Measurements from ENCODE around the gene ETV3.
"Not testable (repeated sequence)": the region's sequence is repeated elsewhere in the genome, so short reads cannot be mapped to it uniquely, and the experiment has no call there.

Gene ETV3

GRCh38 chr1:157106813-157107189 is 31.4 kb downstream of the ETV3 start:
- H3K9me3 ChIP-seq (ENCODE audit: control insufficient read depth in 2 of 2, low read length in 2 of 2): no peaks in the 10 kb centered on the region
- no peak overlapping the region for H3K27ac ChIP-seq (ENCODE audit: low read depth in 2 of 2, low read length in 2 of 2)
- no peaks in the 10 kb centered on the region for H3K4me1 ChIP-seq (ENCODE audit: control insufficient read depth in 2 of 2, insufficient read depth in 2 of 2, low read length in 2 of 2)
- H3K36me3 ChIP-seq (ENCODE audit: control insufficient read depth in 2 of 2, insufficient read depth in 2 of 2, low read length in 2 of 2): no peaks in the 10 kb centered on the region
- H3K4me3 ChIP-seq (ENCODE audit: low read length in 2 of 2): no peak overlapping the region
- no peak overlapping the region for H3K9ac ChIP-seq (ENCODE audit: low read depth in 1 of 2, low read length in 2 of 2)
- H3K27me3 ChIP-seq (ENCODE audit: control insufficient read depth in 2 of 2, insufficient read depth in 2 of 2, low read length in 2 of 2): peaks cover 18 to 19% of the 10 kb centered on the region in 2 donors

- H3K27me3 ChIP-seq (ENCODE audit: control insufficient read depth in 2 of 2, insufficient read depth in 2 of 2, low read length in 2 of 2): peaks cover 18 to 19% of the 10 kb centered on the region in 2 donors
- H3K27ac ChIP-seq (ENCODE audit: low read depth in 2 of 2, low read length in 2 of 2): no peak overlapping the region
- no peak overlapping the region for H3K4me3 ChIP-seq (ENCODE audit: low read length in 2 of 2)
- H3K9ac ChIP-seq (ENCODE audit: low read depth in 1 of 2, low read length in 2 of 2): no peak overlapping the region
- H3K36me3 ChIP-seq (ENCODE audit: control insufficient read depth in 2 of 2, insufficient read depth in 2 of 2, low read length in 2 of 2): no peaks in the 10 kb centered on the region
- no peaks in the 10 kb centered on the region for H3K9me3 ChIP-seq (ENCODE audit: control insufficient read depth in 2 of 2, low read length in 2 of 2)
- no peaks in the 10 kb centered on the region for H3K4me1 ChIP-seq (ENCODE audit: control insufficient read depth in 2 of 2, insufficient read depth in 2 of 2, low read length in 2 of 2)
Observed at GRCh38 chr1:157105988-157106812, 32.0 kb downstream of the ETV3 start.

GRCh38 chr1:157105298-157105987 is 32.8 kb downstream of the ETV3 start:
- no peaks in the 10 kb centered on the region for H3K9me3 ChIP-seq (ENCODE audit: control insufficient read depth in 2 of 2, low read length in 2 of 2)
- no peak overlapping the region for H3K9ac ChIP-seq (ENCODE audit: low read depth in 1 of 2, low read length in 2 of 2)
- H3K27me3 ChIP-seq (ENCODE audit: control insufficient read depth in 2 of 2, insufficient read depth in 2 of 2, low read length in 2 of 2): peaks cover 18 to 19% of the 10 kb centered on the region in 2 donors
- no peak overlapping the region for H3K27ac ChIP-seq (ENCODE audit: low read depth in 2 of 2, low read length in 2 of 2)
- no peak overlapping the region for H3K4me3 ChIP-seq (ENCODE audit: low read length in 2 of 2)
- H3K36me3 ChIP-seq (ENCODE audit: control insufficient read depth in 2 of 2, insufficient read depth in 2 of 2, low read length in 2 of 2): no peaks in the 10 kb centered on the region
- no peaks in the 10 kb centered on the region for H3K4me1 ChIP-seq (ENCODE audit: control insufficient read depth in 2 of 2, insufficient read depth in 2 of 2, low read length in 2 of 2)

- H3K36me3 ChIP-seq (ENCODE audit: control insufficient read depth in 2 of 2, insufficient read depth in 2 of 2, low read length in 2 of 2): no peaks in the 10 kb centered on the region
Observed at GRCh38 chr1:157104598-157105293, 33.4 kb downstream of the ETV3 start.

GRCh38 chr1:157103268-157103667 is 34.9 kb downstream of the ETV3 start:
- no peak overlapping the region for H3K9ac ChIP-seq (ENCODE audit: low read depth in 1 of 2, low read length in 2 of 2)
- peaks cover 13% of the 10 kb centered on the region in 2 donors for H3K27me3 ChIP-seq (ENCODE audit: control insufficient read depth in 2 of 2, insufficient read depth in 2 of 2, low read length in 2 of 2)
- H3K4me3 ChIP-seq (ENCODE audit: low read length in 2 of 2): no peak overlapping the region
- H3K27ac ChIP-seq (ENCODE audit: low read depth in 2 of 2, low read length in 2 of 2): no peak overlapping the region
- no peaks in the 10 kb centered on the region for H3K9me3 ChIP-seq (ENCODE audit: control insufficient read depth in 2 of 2, low read length in 2 of 2)
- no peaks in the 10 kb centered on the region for H3K4me1 ChIP-seq (ENCODE audit: control insufficient read depth in 2 of 2, insufficient read depth in 2 of 2, low read length in 2 of 2)
- H3K36me3 ChIP-seq (ENCODE audit: control insufficient read depth in 2 of 2, insufficient read depth in 2 of 2, low read length in 2 of 2): no peaks in the 10 kb centered on the region

More at GRCh38 chr1:157104598-157105293, 33.4 kb downstream of the ETV3 start:
- no peaks in the 10 kb centered on the region for H3K9me3 ChIP-seq (ENCODE audit: control insufficient read depth in 2 of 2, low read length in 2 of 2)
- no peak overlapping the region for H3K9ac ChIP-seq (ENCODE audit: low read depth in 1 of 2, low read length in 2 of 2)
- H3K4me1 ChIP-seq (ENCODE audit: control insufficient read depth in 2 of 2, insufficient read depth in 2 of 2, low read length in 2 of 2): no peaks in the 10 kb centered on the region
- H3K27me3 ChIP-seq (ENCODE audit: control insufficient read depth in 2 of 2, insufficient read depth in 2 of 2, low read length in 2 of 2): peaks cover 14 to 19% of the 10 kb centered on the region in 2 donors
- H3K27ac ChIP-seq (ENCODE audit: low read depth in 2 of 2, low read length in 2 of 2): no peak overlapping the region
- no peak overlapping the region for H3K4me3 ChIP-seq (ENCODE audit: low read length in 2 of 2)

- Histone ChIP-seq H3K4me1 (ENCODE audit: control insufficient read depth in 2 of 2, insufficient read depth in 2 of 2, low read length in 2 of 2) (no peaks in the 10 kb centered on the region), H3K9ac (ENCODE audit: low read depth in 1 of 2, low read length in 2 of 2) (no peak overlapping the region), H3K36me3 (ENCODE audit: control insufficient read depth in 2 of 2, insufficient read depth in 2 of 2, low read length in 2 of 2) (no peaks in the 10 kb centered on the region), H3K9me3 (ENCODE audit: control insufficient read depth in 2 of 2, low read length in 2 of 2) (no peaks in the 10 kb centered on the region), H3K27ac (ENCODE audit: low read depth in 2 of 2, low read length in 2 of 2) (no peak overlapping the region), H3K27me3 (ENCODE audit: control insufficient read depth in 2 of 2, insufficient read depth in 2 of 2, low read length in 2 of 2) (no peaks in the 10 kb centered on the region), H3K4me3 (ENCODE audit: low read length in 2 of 2) (no peak overlapping the region)
Observed at GRCh38 chr1:157101149-157101548, 37.0 kb downstream of the ETV3 start.

GRCh38 chr1:157099633-157100009 is 38.6 kb downstream of the ETV3 start, which contains the start of gene ETV3L:
Gene ETV3L (minus strand): TSS chr1:157099808. CDS start chr1:157099523, 285 bp downstream.
- H3K4me1 ChIP-seq (ENCODE audit: control insufficient read depth in 2 of 2, insufficient read depth in 2 of 2, low read length in 2 of 2): no peaks in the 10 kb centered on the region
- no peak within 1 kb of the TSS for H3K27ac ChIP-seq (ENCODE audit: low read depth in 2 of 2, low read length in 2 of 2)
- H3K9me3 ChIP-seq (ENCODE audit: control insufficient read depth in 2 of 2, low read length in 2 of 2): no peaks in the 10 kb centered on the region
- no peak within 1 kb of the TSS for H3K4me3 ChIP-seq (ENCODE audit: low read length in 2 of 2)
- H3K27me3 ChIP-seq (ENCODE audit: control insufficient read depth in 2 of 2, insufficient read depth in 2 of 2, low read length in 2 of 2): no peaks in the 10 kb centered on the region
- H3K9ac ChIP-seq (ENCODE audit: low read depth in 1 of 2, low read length in 2 of 2): no peak within 1 kb of the TSS
- no peaks in the 10 kb centered on the region for H3K36me3 ChIP-seq (ENCODE audit: control insufficient read depth in 2 of 2, insufficient read depth in 2 of 2, low read length in 2 of 2)

- not testable (repeated sequence) for H3K36me3 ChIP-seq (ENCODE audit: control insufficient read depth in 2 of 2, insufficient read depth in 2 of 2, low read length in 2 of 2); H3K27ac ChIP-seq (ENCODE audit: low read depth in 2 of 2, low read length in 2 of 2); H3K9ac ChIP-seq (ENCODE audit: low read depth in 1 of 2, low read length in 2 of 2); H3K9me3 ChIP-seq (ENCODE audit: control insufficient read depth in 2 of 2, low read length in 2 of 2); H3K4me3 ChIP-seq (ENCODE audit: low read length in 2 of 2); H3K4me1 ChIP-seq (ENCODE audit: control insufficient read depth in 2 of 2, insufficient read depth in 2 of 2, low read length in 2 of 2); H3K27me3 ChIP-seq (ENCODE audit: control insufficient read depth in 2 of 2, insufficient read depth in 2 of 2, low read length in 2 of 2)
Observed at GRCh38 chr1:157098987-157099632, 39.1 kb downstream of the ETV3 start.

GRCh38 chr1:157098519-157098918 is 39.7 kb downstream of the ETV3 start:
- no peaks in the 10 kb centered on the region for H3K27me3 ChIP-seq (ENCODE audit: control insufficient read depth in 2 of 2, insufficient read depth in 2 of 2, low read length in 2 of 2)
- no peak overlapping the region for H3K27ac ChIP-seq (ENCODE audit: low read depth in 2 of 2, low read length in 2 of 2)
- no peak overlapping the region for H3K4me3 ChIP-seq (ENCODE audit: low read length in 2 of 2)
- H3K4me1 ChIP-seq (ENCODE audit: control insufficient read depth in 2 of 2, insufficient read depth in 2 of 2, low read length in 2 of 2): no peaks in the 10 kb centered on the region
- H3K9me3 ChIP-seq (ENCODE audit: control insufficient read depth in 2 of 2, low read length in 2 of 2): no peaks in the 10 kb centered on the region
- no peaks in the 10 kb centered on the region for H3K36me3 ChIP-seq (ENCODE audit: control insufficient read depth in 2 of 2, insufficient read depth in 2 of 2, low read length in 2 of 2)
- H3K9ac ChIP-seq (ENCODE audit: low read depth in 1 of 2, low read length in 2 of 2): no peak overlapping the region

Data from mucosa of rectum (tissue), 2 donors.